Measurements from ENCODE around the gene RABAC1. TPM values are rescaled to one million over a fixed set of nuclear protein-coding genes. Genes with fewer than 3 reads are reported as not detected.

The RABAC1 gene
- total and polyA plus RNA-seq, 10 of the 15 experiments (the other 5 are each of a cell fraction or from before 2014, with no cell fraction given), result 10.9 to 115 (median 49.2) TPM

DNA sequence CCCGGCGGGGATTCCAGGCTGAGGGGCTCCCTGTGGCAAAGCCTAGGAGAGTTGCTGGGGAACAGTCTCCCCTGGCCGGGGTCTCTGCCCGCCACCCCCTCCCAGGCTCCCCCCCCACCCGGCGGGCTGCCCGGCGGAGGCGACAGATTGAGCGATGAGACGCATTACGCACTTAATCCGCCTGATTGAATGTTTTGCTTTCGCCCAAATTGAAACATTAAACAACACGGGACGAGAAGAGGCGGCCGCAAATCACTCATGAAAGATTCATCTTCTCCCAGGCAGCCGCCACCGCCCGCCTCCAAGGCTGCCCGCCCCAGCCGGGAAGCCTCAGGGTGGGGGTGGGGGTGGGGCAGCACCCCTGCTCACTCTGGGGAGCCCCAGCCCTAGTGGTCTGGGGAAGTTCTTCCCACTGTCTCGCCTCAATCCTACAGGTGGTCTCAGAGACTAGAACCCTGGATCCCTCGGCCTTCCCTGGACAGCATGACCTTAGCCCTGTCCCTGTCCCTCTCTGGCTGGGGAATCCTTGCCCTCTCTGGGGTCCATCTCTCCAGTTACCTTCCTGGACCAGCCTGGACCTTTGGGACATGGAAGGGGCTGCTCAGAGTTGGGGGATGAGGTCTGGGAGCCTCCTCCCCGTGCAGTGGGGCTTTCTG is 23.2 kb downstream of the RABAC1 start:
- no TSS peak for BruUV-seq (replicated peaks)
- intact Hi-C loops (cut with micrococcal nuclease; ENCODE audit: unreplicated experiment) (loop anchor here (1.0 to 2.0 kb wide), 3 partner anchors 15 to 63 kb away; no protein-coding TSS in a partner anchor), in situ Hi-C loops (cut with MboI) (loop anchor here (25.0 kb wide), 1 partner anchor 1826 kb away; the partner anchor contains the start of gene SMG9)
- TF ChIP-seq CHD2 (IDR thresholded peaks at IDR 0.05; ENCODE audit: borderline replicate concordance, low read depth, low read length), result no peak
- TF ChIP-seq ZNF622 (IDR thresholded peaks at IDR 0.05), result no peak
- no peak for TF ChIP-seq YY1 (IDR thresholded peaks at IDR 0.05; ENCODE audit: low read depth, low read length)
- TF ChIP-seq, protein P1, sequence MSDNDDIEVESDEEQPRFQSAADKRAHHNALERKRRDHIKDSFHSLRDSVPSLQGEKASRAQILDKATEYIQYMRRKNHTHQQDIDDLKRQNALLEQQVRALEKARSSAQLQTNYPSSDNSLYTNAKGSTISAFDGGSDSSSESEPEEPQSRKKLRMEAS (IDR thresholded peaks at IDR 0.05; ENCODE audit: low read depth, low read length), result no peak
- no peak for TF ChIP-seq GABPA (IDR thresholded peaks at IDR 0.05; ENCODE audit: low read depth)
- TF ChIP-seq ASH2L (IDR thresholded peaks at IDR 0.05; ENCODE audit: borderline replicate concordance, low read depth), result no peak
- TF ChIP-seq PAX8 (IDR thresholded peaks at IDR 0.05), result no peak
- TF ChIP-seq POU2F2 (IDR thresholded peaks at IDR 0.05; ENCODE audit: borderline replicate concordance, low read depth, low read length), result no peak
- TF ChIP-seq JUNB (IDR thresholded peaks at IDR 0.05), result no peak
- no peak for TF ChIP-seq NBN (IDR thresholded peaks at IDR 0.05)
- no peak for TF ChIP-seq MEF2A (IDR thresholded peaks at IDR 0.05; ENCODE audit: insufficient read depth, low read depth, low read length)
- no peak for TF ChIP-seq SPI1 (IDR thresholded peaks at IDR 0.05; ENCODE audit: borderline replicate concordance, insufficient read depth, low read depth, low read length)
- TF ChIP-seq MTA2 (IDR thresholded peaks at IDR 0.05; ENCODE audit: low read depth), result no peak
- ChIA-PET POLR2A (no interaction called here), CTCF (interaction anchor here (0.6 to 2.3 kb wide), 4 partner anchors 17 to 63 kb away, joined by 3 to 17 read pairs (median 3); no protein-coding TSS in a partner anchor), SMC1A (ENCODE audit: uncharacterized antibody, unreplicated experiment) (no interaction called here), RAD21 (ENCODE audit: unreplicated experiment) (interaction anchor here (2.1 kb wide), 1 partner anchor 63 kb away, joined by 6 read pairs; no protein-coding TSS in a partner anchor)
- ATAC-seq, result no peak
- H4K20me1 ChIP-seq (ENCODE audit: control insufficient read depth, insufficient read depth), result no peaks in the 10 kb centered on the region
- no peaks in the 10 kb centered on the region for H3K79me2 ChIP-seq (ENCODE audit: control insufficient read depth, insufficient read depth, low read length)
- WGBS (ENCODE audit: insufficient coverage, insufficient replicate concordance, low lambda C conversion rate, missing lambda C conversion rate), result 24% methylated on average over 18 of the region's 26 CpGs
- peaks cover 23% of the 10 kb centered on the region for H3K4me1 ChIP-seq (ENCODE audit: control insufficient read depth, insufficient read depth, low read length)
- H3K4me3 ChIP-seq, result no peak overlapping the region
- H3K9me3 ChIP-seq (replicated peaks; ENCODE audit: control insufficient read depth, insufficient read depth, low read length), result no peaks in the 10 kb centered on the region
- H3K4me2 ChIP-seq (ENCODE audit: control insufficient read depth, insufficient read depth), result no peak overlapping the region
- peaks cover 0 to 3% of the 10 kb centered on the region in 2 experiments; a peak in 3 of 4 replicates for H3K27me3 ChIP-seq (replicated peaks in 1 of 2; ENCODE audit: control insufficient read depth in 2 of 2, insufficient read depth in 2 of 2, low read length in 1 of 2)
- no peak overlapping the region for H3K27ac ChIP-seq (ENCODE audit: control insufficient read depth, insufficient read depth)
- H3K36me3 ChIP-seq (ENCODE audit: control insufficient read depth in 2 of 2, insufficient read depth in 2 of 2, low read length in 1 of 2), result no peaks in the 10 kb centered on the region
- H2AFZ ChIP-seq (ENCODE audit: control insufficient read depth, low read depth, low read length), result no peak overlapping the region
- FAIRE-seq, result no peak
- DNase-seq (ENCODE audit: low read depth, low spot score), result no peak
- no peak overlapping the region for H3K9ac ChIP-seq (ENCODE audit: control insufficient read depth, insufficient read depth, low read length)
